Measurements from ENCODE around the gene LCE5A. TPM values are rescaled to one million over a fixed set of nuclear protein-coding genes. Genes with fewer than 3 reads are reported as not detected.

LCE5A gene, protein sequence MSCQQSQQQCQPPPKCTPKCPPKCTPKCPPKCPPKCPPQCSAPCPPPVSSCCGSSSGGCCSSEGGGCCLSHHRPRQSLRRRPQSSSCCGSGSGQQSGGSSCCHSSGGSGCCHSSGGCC
- total RNA-seq (not detected), polyA plus RNA-seq (ENCODE audit: insufficient read depth in 1 of 8, insufficient read length in 8 of 8, low replicate concordance in 1 of 8) (not detected)
- long read RNA-seq, donor 1, result 0 reads
- long read RNA-seq, donor 2, result 0 reads
- long read RNA-seq, donor 3, result 0 reads
- long read RNA-seq, donor 4, result 0 reads
- long read RNA-seq, donor 5, result 0 reads
- long read RNA-seq, donor 6, result 0 reads
- long read RNA-seq, donor 7, result 0 reads
- long read RNA-seq, donor 8, result 0 reads
- long read RNA-seq, donor 9, result 0 reads
- long read RNA-seq, donor 10, result 0 reads
- long read RNA-seq, donor 11, result 0 reads

DNA sequence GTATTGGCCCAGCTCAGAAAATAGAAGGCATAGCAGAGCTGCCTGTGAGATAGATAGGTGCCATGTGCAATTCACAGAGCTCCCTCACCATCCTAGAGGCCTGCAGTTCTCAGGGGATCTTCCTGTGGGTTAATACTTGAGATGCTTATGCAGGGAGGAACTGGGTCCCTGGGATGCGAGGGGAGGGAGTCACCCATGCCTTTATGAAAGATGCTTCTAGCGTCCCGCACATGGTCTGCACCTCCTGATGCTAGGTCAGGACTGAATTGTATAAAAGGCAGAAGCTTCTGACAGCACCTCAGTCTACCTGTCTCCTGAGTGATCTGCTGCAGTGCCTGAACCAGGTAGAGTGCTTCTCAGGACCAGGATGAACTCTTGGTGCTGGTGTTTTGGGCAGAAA is at the start of gene LCE5A:
Gene LCE5A (plus strand): TSS at position 301 of the 400 bp plus-strand sequence. CDS start 732 bp downstream, outside the sequence.
- Histone ChIP-seq H3K9me3 (replicated peaks; ENCODE audit: control insufficient read depth, low read depth, low read length) (no peaks in the 10 kb centered on the region), H3K4me3 (ENCODE audit: low read length) (no peak within 1 kb of the TSS), H3K27ac (ENCODE audit: low read length) (no peak within 1 kb of the TSS), H3K36me3 (ENCODE audit: control insufficient read depth, insufficient read depth, low read length) (no peaks in the 10 kb centered on the region), H3K4me1 (ENCODE audit: control insufficient read depth, insufficient read depth, low read length) (peaks cover 4% of the 10 kb centered on the region), H3K27me3 (ENCODE audit: control insufficient read depth, insufficient read depth, low read length) (peaks cover 17% of the 10 kb centered on the region)
- WGBS (ENCODE audit: insufficient coverage), result 89% methylated on average over 3 of the region's 3 CpGs
- no peak for DNase-seq

DNA sequence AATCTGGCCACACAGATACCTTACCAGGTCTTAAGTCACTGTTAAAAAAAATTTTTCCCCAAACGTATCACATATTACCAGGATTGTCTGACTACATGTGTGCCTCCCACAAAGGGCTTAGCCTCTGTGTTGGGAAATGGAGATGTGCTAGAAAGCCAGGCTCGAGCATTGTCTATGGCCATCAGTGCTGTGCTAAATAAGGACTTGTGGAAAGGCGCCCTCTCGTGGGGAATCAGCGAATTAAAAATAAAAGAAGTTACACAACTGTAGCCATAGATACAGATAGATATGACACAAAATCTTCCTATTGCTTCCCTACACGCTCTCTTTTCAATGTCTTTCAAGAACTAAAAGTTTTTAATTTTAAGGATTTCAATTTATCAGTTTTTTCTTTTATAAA is 49.1 kb upstream of the LCE5A start:
- H3K36me3 ChIP-seq (ENCODE audit: control insufficient read depth, insufficient read depth, low read length), result no peaks in the 10 kb centered on the region
- no peaks in the 10 kb centered on the region for H3K4me1 ChIP-seq (ENCODE audit: control insufficient read depth, insufficient read depth, low read length)
- H3K9me3 ChIP-seq (replicated peaks; ENCODE audit: control insufficient read depth, low read depth, low read length), result no peaks in the 10 kb centered on the region
- no peak overlapping the region for H3K4me3 ChIP-seq (ENCODE audit: low read length)
- no peak overlapping the region for H3K27ac ChIP-seq (ENCODE audit: low read length)
- H3K27me3 ChIP-seq (ENCODE audit: control insufficient read depth, insufficient read depth, low read length), result no peaks in the 10 kb centered on the region
- DNase-seq, result peak; percentile 18
- WGBS (ENCODE audit: insufficient coverage), result no CpG with 5 or more reads among the region's 6 CpGs

DNA sequence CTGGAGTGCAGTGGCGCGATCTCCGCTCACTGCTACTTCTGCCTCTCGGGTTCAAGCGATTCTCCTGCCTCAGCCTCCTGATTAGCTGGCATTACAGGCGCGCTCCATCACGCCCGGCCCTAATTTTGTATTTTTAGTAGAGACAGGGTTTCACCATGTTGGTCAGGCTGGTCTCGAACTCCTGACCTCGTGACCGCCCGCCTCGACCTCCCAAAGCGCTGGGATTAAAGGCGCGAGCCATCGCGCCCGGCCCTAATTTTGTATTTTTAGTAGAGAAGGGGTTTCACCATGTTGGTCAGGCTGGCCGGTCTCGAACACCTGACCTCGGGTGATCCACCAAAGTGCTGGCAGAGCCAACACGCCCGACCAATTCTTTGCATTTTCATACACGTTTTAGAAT is 48.0 kb upstream of the LCE5A start:
- Histone ChIP-seq H3K27ac (ENCODE audit: low read length) (no peak overlapping the region), H3K36me3 (ENCODE audit: control insufficient read depth, insufficient read depth, low read length) (no peaks in the 10 kb centered on the region), H3K4me3 (ENCODE audit: low read length) (no peak overlapping the region), H3K27me3 (ENCODE audit: control insufficient read depth, insufficient read depth, low read length) (no peaks in the 10 kb centered on the region), H3K9me3 (replicated peaks; ENCODE audit: control insufficient read depth, low read depth, low read length) (no peaks in the 10 kb centered on the region), H3K4me1 (ENCODE audit: control insufficient read depth, insufficient read depth, low read length) (no peaks in the 10 kb centered on the region)
- over 99% methylated on average over 16 of the region's 26 CpGs for WGBS (ENCODE audit: insufficient coverage)
- DNase-seq, result no peak

GRCh38 chr1:152466217-152466616 is 44.4 kb upstream of the LCE5A start:
- no peaks in the 10 kb centered on the region for H3K27me3 ChIP-seq (ENCODE audit: control insufficient read depth, insufficient read depth, low read length)
- WGBS (ENCODE audit: insufficient coverage), result no CpG with 5 or more reads among the region's 1 CpG
- no peaks in the 10 kb centered on the region for H3K9me3 ChIP-seq (replicated peaks; ENCODE audit: control insufficient read depth, low read depth, low read length)
- DNase-seq, result no peak
- H3K36me3 ChIP-seq (ENCODE audit: control insufficient read depth, insufficient read depth, low read length), result no peaks in the 10 kb centered on the region
- H3K4me1 ChIP-seq (ENCODE audit: control insufficient read depth, insufficient read depth, low read length), result no peaks in the 10 kb centered on the region
- H3K4me3 ChIP-seq (ENCODE audit: low read length), result no peak overlapping the region
- H3K27ac ChIP-seq (ENCODE audit: low read length), result no peak overlapping the region

DNA sequence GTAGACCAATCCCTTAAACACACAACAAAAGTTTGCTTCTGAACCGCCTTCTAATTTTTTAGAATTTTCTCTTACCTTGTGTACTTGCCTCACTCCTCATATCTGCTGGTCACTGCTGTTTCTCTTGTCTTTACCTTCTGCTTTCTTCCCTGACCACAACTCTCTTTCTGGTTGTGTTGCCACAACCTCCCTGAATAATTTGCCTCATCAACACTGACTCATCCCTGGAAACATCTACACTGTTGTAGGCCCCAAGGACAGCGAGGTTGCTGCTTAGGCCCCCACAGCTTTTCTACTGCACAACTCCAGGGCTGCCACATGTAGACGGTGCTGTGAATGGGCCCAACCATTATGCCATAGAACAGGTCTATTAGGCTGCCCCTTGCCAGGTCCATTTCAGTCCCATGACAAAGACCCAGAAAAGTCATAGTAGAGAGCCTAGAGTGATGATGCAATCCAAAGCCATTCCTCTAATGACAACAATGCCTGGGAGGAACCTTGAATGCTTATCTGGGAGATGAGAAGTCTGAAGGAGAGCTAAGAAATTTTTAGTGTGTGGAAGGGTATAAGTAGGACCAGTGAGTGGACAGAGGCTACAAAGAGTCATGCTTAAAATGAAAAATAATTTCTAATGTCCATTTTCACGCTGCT is 36.6 kb upstream of the LCE5A start:
- Histone ChIP-seq H3K27me3 (ENCODE audit: control insufficient read depth, insufficient read depth, low read length) (no peaks in the 10 kb centered on the region), H3K4me3 (ENCODE audit: low read length) (no peak overlapping the region), H3K4me1 (ENCODE audit: control insufficient read depth, insufficient read depth, low read length) (no peaks in the 10 kb centered on the region), H3K27ac (ENCODE audit: low read length) (no peak overlapping the region), H3K36me3 (ENCODE audit: control insufficient read depth, insufficient read depth, low read length) (no peaks in the 10 kb centered on the region), H3K9me3 (replicated peaks; ENCODE audit: control insufficient read depth, low read depth, low read length) (peaks cover 18% of the 10 kb centered on the region)
- 49% methylated on average over 2 of the region's 4 CpGs for WGBS (ENCODE audit: insufficient coverage)
- DNase-seq, result no peak

DNA sequence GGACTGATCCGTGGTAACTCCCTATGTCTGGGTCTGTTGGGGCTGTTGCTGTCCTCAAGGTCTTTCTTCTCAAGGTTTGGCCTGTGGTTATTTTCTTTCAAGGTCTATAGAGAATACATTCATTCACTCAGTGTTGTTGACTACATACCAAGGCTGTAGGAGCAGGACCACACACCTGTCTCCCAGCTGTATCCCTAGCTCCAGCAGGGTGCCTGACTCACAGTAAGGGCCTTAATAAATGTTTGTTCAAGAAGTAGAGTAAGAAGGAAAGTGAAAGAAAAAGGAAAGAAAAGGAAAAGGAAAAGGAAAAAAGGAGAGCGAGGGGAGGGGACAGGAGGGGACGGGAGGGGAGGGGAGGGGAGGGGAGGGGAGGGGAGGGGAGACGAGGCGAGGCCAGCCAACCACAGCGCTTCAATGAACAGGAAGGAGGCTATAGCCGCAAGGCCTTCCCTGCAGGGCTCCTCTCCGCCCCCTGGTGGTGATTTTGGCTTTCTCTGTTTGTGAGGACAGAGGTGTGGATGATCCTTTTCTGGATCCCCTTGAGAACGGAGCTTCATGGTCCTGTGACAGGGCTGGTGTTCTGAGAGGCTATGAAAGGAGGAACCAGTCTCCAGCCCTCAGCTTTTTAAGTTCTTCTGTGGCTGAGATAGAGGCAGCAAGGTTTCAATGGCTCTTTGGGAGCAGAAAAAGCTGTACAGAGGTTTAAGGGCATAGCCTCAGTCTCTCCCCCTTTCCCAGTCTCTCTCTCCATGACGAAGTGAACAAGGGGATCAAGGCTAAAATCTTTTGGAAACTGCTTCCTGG is 30.6 kb upstream of the LCE5A start:
- WGBS (ENCODE audit: insufficient coverage), result 88% methylated on average over 1 of the region's 10 CpGs
- no peaks in the 10 kb centered on the region for H3K27me3 ChIP-seq (ENCODE audit: control insufficient read depth, insufficient read depth, low read length)
- H3K4me1 ChIP-seq (ENCODE audit: control insufficient read depth, insufficient read depth, low read length), result no peaks in the 10 kb centered on the region
- no peak for DNase-seq
- H3K27ac ChIP-seq (ENCODE audit: low read length), result no peak overlapping the region
- H3K36me3 ChIP-seq (ENCODE audit: control insufficient read depth, insufficient read depth, low read length), result no peaks in the 10 kb centered on the region
- peaks cover 18% of the 10 kb centered on the region for H3K9me3 ChIP-seq (replicated peaks; ENCODE audit: control insufficient read depth, low read depth, low read length)
- no peak overlapping the region for H3K4me3 ChIP-seq (ENCODE audit: low read length)

DNA sequence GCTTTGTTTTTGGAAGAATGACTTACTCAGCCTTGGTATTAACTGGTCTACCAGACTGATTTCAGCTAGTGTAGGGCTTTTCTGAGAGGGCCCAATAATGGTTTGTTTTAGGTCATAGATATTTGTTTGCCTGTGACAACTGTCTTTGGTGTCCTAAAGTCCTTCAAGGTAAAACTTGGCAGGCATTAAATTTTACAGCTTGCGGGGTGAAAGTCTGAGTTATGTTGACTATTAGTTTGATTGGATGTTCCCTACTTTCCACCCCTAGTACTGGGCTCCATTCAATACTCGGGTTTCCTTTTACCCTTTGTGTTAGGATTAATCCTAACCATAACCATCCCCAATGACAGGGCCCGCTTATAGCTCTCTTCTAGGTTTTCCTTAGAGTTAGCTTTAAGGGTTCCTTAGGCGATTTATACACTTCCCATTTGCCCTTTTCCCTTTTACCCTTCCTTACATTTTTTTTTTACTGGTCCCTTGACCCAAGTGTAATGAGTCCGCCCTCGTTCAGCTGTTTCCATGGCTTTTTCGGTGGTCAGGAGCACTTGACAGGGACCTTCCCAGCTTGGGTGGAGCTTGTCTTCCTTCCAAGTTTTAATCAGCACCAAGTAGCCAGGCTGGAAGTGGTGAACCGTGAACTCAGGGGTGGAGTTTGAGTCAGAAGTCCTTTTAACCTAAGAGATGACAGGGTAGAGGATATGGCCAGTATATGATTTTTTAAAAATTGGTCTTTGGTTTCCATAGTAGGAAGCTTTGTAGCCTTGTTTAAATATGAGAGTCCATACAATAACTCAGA is 28.5 kb upstream of the LCE5A start:
- Histone ChIP-seq H3K9me3 (replicated peaks; ENCODE audit: control insufficient read depth, low read depth, low read length) (peaks cover 6% of the 10 kb centered on the region), H3K27me3 (ENCODE audit: control insufficient read depth, insufficient read depth, low read length) (no peaks in the 10 kb centered on the region), H3K36me3 (ENCODE audit: control insufficient read depth, insufficient read depth, low read length) (no peaks in the 10 kb centered on the region), H3K4me3 (ENCODE audit: low read length) (no peak overlapping the region), H3K4me1 (ENCODE audit: control insufficient read depth, insufficient read depth, low read length) (no peaks in the 10 kb centered on the region), H3K27ac (ENCODE audit: low read length) (no peak overlapping the region)
- DNase-seq, result no peak
- 73% methylated on average over 4 of the region's 8 CpGs for WGBS (ENCODE audit: insufficient coverage)

GRCh38 chr1:152486400-152487006 is 24.1 kb upstream of the LCE5A start:
- DNase-seq, result no peak
- WGBS (ENCODE audit: insufficient coverage), result 100% methylated on average over 1 of the region's 3 CpGs
- Histone ChIP-seq H3K36me3 (ENCODE audit: control insufficient read depth, insufficient read depth, low read length) (no peaks in the 10 kb centered on the region), H3K27me3 (ENCODE audit: control insufficient read depth, insufficient read depth, low read length) (no peaks in the 10 kb centered on the region), H3K4me3 (ENCODE audit: low read length) (no peak overlapping the region), H3K9me3 (replicated peaks; ENCODE audit: control insufficient read depth, low read depth, low read length) (no peaks in the 10 kb centered on the region), H3K27ac (ENCODE audit: low read length) (no peak overlapping the region), H3K4me1 (ENCODE audit: control insufficient read depth, insufficient read depth, low read length) (no peaks in the 10 kb centered on the region)

- DNase-seq, result no peak
- 75% methylated on average over 1 of the region's 2 CpGs for WGBS (ENCODE audit: insufficient coverage)
- Histone ChIP-seq H3K27ac (ENCODE audit: low read length) (no peak overlapping the region), H3K36me3 (ENCODE audit: control insufficient read depth, insufficient read depth, low read length) (no peaks in the 10 kb centered on the region), H3K27me3 (ENCODE audit: control insufficient read depth, insufficient read depth, low read length) (no peaks in the 10 kb centered on the region), H3K9me3 (replicated peaks; ENCODE audit: control insufficient read depth, low read depth, low read length) (no peaks in the 10 kb centered on the region), H3K4me1 (ENCODE audit: control insufficient read depth, insufficient read depth, low read length) (no peaks in the 10 kb centered on the region), H3K4me3 (ENCODE audit: low read length) (no peak overlapping the region)
Observed at GRCh38 chr1:152487871-152488270, 22.7 kb upstream of the LCE5A start.

Data from muscle of leg (tissue), 16 donors.